ENCODE measurements around the gene BAX. TPM values are rescaled to one million over a fixed set of nuclear protein-coding genes. Genes with fewer than 3 reads are reported as not detected.
A peak's percentile ranks its signal among the peaks of the same experiment; 100 is the strongest.

Gene BAX
- total and polyA plus RNA-seq, 2 of the 13 experiments (the other 11 are each of a cell fraction or from before 2014, with no cell fraction given), result 139 to 176 TPM

- TF ChIP-seq PATZ1 (CRISPR knock-in tag; IDR thresholded peaks at IDR 0.05) (0 out of 2 replicates have a peak, but pooled peaks have one; percentile 24), XRCC5 (optimal IDR thresholded peaks at IDR 0.05; ENCODE audit: low read length) (peak; percentile 29), POLR2AphosphoS5 (IDR thresholded peaks at IDR 0.05; ENCODE audit: low read depth, low read length) (peak; percentile 31; the same call in 1 of the 2 replicates), ZNF703 (CRISPR knock-in tag; IDR thresholded peaks at IDR 0.05; ENCODE audit: borderline replicate concordance) (no peak), TAF1 (CRISPR knock-in tag; IDR thresholded peaks at IDR 0.05) (no peak), ZBTB3 (CRISPR knock-in tag; IDR thresholded peaks at IDR 0.05; ENCODE audit: borderline replicate concordance, low read depth) (no peak), RXRA (CRISPR knock-in tag; IDR thresholded peaks at IDR 0.05) (0 out of 2 replicates have a peak, but pooled peaks have one; percentile 23), SOX6 (IDR thresholded peaks at IDR 0.05) (no peak), SOX6 (CRISPR knock-in tag; IDR thresholded peaks at IDR 0.05) (0 out of 2 replicates have a peak, but pooled peaks have one; percentile 10), TBX2 (CRISPR knock-in tag; IDR thresholded peaks at IDR 0.05; ENCODE audit: borderline replicate concordance) (peak; percentile 48), ERF (CRISPR knock-in tag; IDR thresholded peaks at IDR 0.05) (no peak), ZBTB39 (CRISPR knock-in tag; IDR thresholded peaks at IDR 0.05) (no peak), CSRNP2 (CRISPR knock-in tag; conservative IDR thresholded peaks at IDR 0.05; ENCODE audit: low read depth) (no peak), SKIL (CRISPR knock-in tag; IDR thresholded peaks at IDR 0.05; ENCODE audit: borderline replicate concordance) (no peak; the same call in 1 of the 2 replicates), ZNF460 (CRISPR knock-in tag; IDR thresholded peaks at IDR 0.05; ENCODE audit: borderline replicate concordance) (no peak), ARID3A (IDR thresholded peaks at IDR 0.05; ENCODE audit: low read depth, low read length) (no peak), KDM2A (CRISPR knock-in tag; IDR thresholded peaks at IDR 0.05; ENCODE audit: borderline replicate concordance, low read depth) (0 out of 2 replicates have a peak, but pooled peaks have one; percentile 34), RFX1 (IDR thresholded peaks at IDR 0.05) (no peak), GABPB1 (CRISPR knock-in tag; IDR thresholded peaks at IDR 0.05) (peak; percentile 47; the same call in 1 of the 2 replicates), SALL1 (CRISPR knock-in tag; IDR thresholded peaks at IDR 0.05) (peak; percentile 14; the same call in 1 of the 2 replicates), ZEB1 (IDR thresholded peaks at IDR 0.05; ENCODE audit: insufficient replicate concordance, low read depth) (peak; percentile 38)
These were observed 21.2 kb upstream of the BAX start, which contains the start of gene DHDH (continued) for GRCh38 chr19:48933382-48933932.
